ENCODE data around the gene SZRD1.

SZRD1 gene

GRCh38 chr1:16402742-16403141 is 35.7 kb downstream of the SZRD1 start:
- no peak for TF ChIP-seq CTCF (IDR thresholded peaks at IDR 0.05)
- no peak for TF ChIP-seq ZFX (IDR thresholded peaks at IDR 0.05; ENCODE audit: borderline replicate concordance)
- H3K27ac ChIP-seq = no peak overlapping the region

GRCh38 chr1:16405441-16405840 is 38.4 kb downstream of the SZRD1 start:
- TF ChIP-seq CTCF (IDR thresholded peaks at IDR 0.05) = no peak
- no peak for TF ChIP-seq ZFX (IDR thresholded peaks at IDR 0.05; ENCODE audit: borderline replicate concordance)

GRCh38 chr1:16406868-16407267 is 39.8 kb downstream of the SZRD1 start:
- no peak for TF ChIP-seq ZFX (IDR thresholded peaks at IDR 0.05; ENCODE audit: borderline replicate concordance)
- no peak overlapping the region for H3K27ac ChIP-seq

More at GRCh38 chr1:16405441-16405840, 38.4 kb downstream of the SZRD1 start:
- H3K27ac ChIP-seq = no peak overlapping the region

- no peak overlapping the region for H3K27ac ChIP-seq
- no peak for TF ChIP-seq ZFX (IDR thresholded peaks at IDR 0.05; ENCODE audit: borderline replicate concordance)
These were observed 42.6 kb downstream of the SZRD1 start for GRCh38 chr1:16409536-16410152.

GRCh38 chr1:16410803-16411202 is 43.8 kb downstream of the SZRD1 start:
- no peak overlapping the region for H3K27ac ChIP-seq
- TF ChIP-seq CTCF (IDR thresholded peaks at IDR 0.05) (no peak), ZFX (IDR thresholded peaks at IDR 0.05; ENCODE audit: borderline replicate concordance) (no peak)

- no peak overlapping the region for H3K27ac ChIP-seq
- TF ChIP-seq ZFX (IDR thresholded peaks at IDR 0.05; ENCODE audit: borderline replicate concordance) (no peak), CTCF (IDR thresholded peaks at IDR 0.05) (no peak)
These were observed 46.1 kb downstream of the SZRD1 start for GRCh38 chr1:16413191-16413590.

GRCh38 chr1:16418823-16419425 is 51.9 kb downstream of the SZRD1 start:
- no peak for TF ChIP-seq ZFX (IDR thresholded peaks at IDR 0.05; ENCODE audit: borderline replicate concordance)
- TF ChIP-seq CTCF (IDR thresholded peaks at IDR 0.05) = no peak
- H3K27ac ChIP-seq = no peak overlapping the region

GRCh38 chr1:16420424-16421118 is 53.5 kb downstream of the SZRD1 start:
- TF ChIP-seq ZFX (IDR thresholded peaks at IDR 0.05; ENCODE audit: borderline replicate concordance) = no peak
- TF ChIP-seq CTCF (IDR thresholded peaks at IDR 0.05) = no peak
- H3K27ac ChIP-seq = no peak overlapping the region

Measured in 22Rv1 (cell line).